Liver (tissue), 3 donors: Measurements from ENCODE around the gene KIF5A.

Source experiments
- ATF3 ChIP-seq: IDR thresholded peaks from 2 replicates; pipeline ENCODE4 v1.6.1; 2016; ENCODE audit warnings: antibody characterized with exemption
- CTCF ChIP-seq: fragments of 150-350 bp; IDR thresholded peaks from 2 replicates; pipeline ENCODE4 v1.5.1; 2017; ENCODE audit warnings: improper control_type of control experiment, low read depth, low read length; ENCODE audit not compliant: missing input control
- JUND ChIP-seq, 2 donors: IDR thresholded peaks; 2 replicates each; pipeline ENCODE4 v1.6.1; 2016; ENCODE audit warnings: antibody characterized with exemption in 2 of 2
- RXRA ChIP-seq, 2 donors: IDR thresholded peaks; 2 replicates each; pipeline ENCODE4 v1.6.1; 2017 to 2018; ENCODE audit warnings: antibody characterized with exemption in 2 of 2, mild to moderate bottlenecking in 1 of 2
- SP1 ChIP-seq: IDR thresholded peaks from 2 replicates; pipeline ENCODE4 v1.6.1; 2018; ENCODE audit warnings: antibody characterized with exemption, mild to moderate bottlenecking
- ZBTB33 ChIP-seq: IDR thresholded peaks from 2 replicates; pipeline ENCODE4 v1.6.1; 2016; ENCODE audit warnings: antibody characterized with exemption
- TF ChIP-seq, protein P1 (sequence below): IDR thresholded peaks from 2 replicates; pipeline ENCODE4 v1.6.1; 2016; ENCODE audit warnings: antibody characterized with exemption, mild to moderate bottlenecking
- donor health status: healthy.
- donor health status: healthy.

GRCh38 chr12:57571926-57572762, 22.3 kb downstream of the KIF5A start:
- TF ChIP-seq CTCF (no peak), ATF3 (no peak), RXRA (IDR thresholded peaks at IDR 0.05) (no peak), SP1 (no peak), JUND (IDR thresholded peaks at IDR 0.05) (no peak), ZBTB33 (no peak)
- TF ChIP-seq, protein P1, sequence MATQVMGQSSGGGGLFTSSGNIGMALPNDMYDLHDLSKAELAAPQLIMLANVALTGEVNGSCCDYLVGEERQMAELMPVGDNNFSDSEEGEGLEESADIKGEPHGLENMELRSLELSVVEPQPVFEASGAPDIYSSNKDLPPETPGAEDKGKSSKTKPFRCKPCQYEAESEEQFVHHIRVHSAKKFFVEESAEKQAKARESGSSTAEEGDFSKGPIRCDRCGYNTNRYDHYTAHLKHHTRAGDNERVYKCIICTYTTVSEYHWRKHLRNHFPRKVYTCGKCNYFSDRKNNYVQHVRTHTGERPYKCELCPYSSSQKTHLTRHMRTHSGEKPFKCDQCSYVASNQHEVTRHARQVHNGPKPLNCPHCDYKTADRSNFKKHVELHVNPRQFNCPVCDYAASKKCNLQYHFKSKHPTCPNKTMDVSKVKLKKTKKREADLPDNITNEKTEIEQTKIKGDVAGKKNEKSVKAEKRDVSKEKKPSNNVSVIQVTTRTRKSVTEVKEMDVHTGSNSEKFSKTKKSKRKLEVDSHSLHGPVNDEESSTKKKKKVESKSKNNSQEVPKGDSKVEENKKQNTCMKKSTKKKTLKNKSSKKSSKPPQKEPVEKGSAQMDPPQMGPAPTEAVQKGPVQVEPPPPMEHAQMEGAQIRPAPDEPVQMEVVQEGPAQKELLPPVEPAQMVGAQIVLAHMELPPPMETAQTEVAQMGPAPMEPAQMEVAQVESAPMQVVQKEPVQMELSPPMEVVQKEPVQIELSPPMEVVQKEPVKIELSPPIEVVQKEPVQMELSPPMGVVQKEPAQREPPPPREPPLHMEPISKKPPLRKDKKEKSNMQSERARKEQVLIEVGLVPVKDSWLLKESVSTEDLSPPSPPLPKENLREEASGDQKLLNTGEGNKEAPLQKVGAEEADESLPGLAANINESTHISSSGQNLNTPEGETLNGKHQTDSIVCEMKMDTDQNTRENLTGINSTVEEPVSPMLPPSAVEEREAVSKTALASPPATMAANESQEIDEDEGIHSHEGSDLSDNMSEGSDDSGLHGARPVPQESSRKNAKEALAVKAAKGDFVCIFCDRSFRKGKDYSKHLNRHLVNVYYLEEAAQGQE: no peak
